Activated CD8-positive, alpha-beta memory T cell treated with anti-CD3 and anti-CD28 coated beads, Interleukin-2, amount 10 ng/mL, durations not matched to agents 7 days and 5 days (primary cell): ENCODE data around the gene MAN1C1. TPM values are rescaled to one million over a fixed set of nuclear protein-coding genes. Genes with fewer than 3 reads are reported as not detected.

Experiments
- ATAC-seq: fragments of 150-1000 bp; cut with Tn5 transposase; one replicate; pipeline ENCODE4 v1.10.0; 2021; ENCODE audit warnings: moderate library complexity
- CTCF ChIA-PET: fragments of 350-600 bp; sonication (Branson Sonifier 250); formaldehyde crosslinking; loops from one replicate; lab custom pipeline; 2021; ENCODE audit warnings: antibody characterized with exemption; lab: Charles Lee
- DNase-seq: peaks from one replicate; pipeline ENCODE4 v3.0.0-alpha.2; 2020
- H3K27ac Mint-ChIP-seq: one replicate; pipeline ENCODE4 v1.8.0; 2021; ENCODE audit warnings: mild to moderate bottlenecking, mixed read lengths
- H3K27me3 Mint-ChIP-seq: one replicate; pipeline ENCODE4 v1.8.0; 2021; ENCODE audit warnings: mixed read lengths
- H3K36me3 Mint-ChIP-seq: one replicate; pipeline ENCODE4 v1.8.0; 2021; ENCODE audit warnings: mild to moderate bottlenecking, mixed read lengths
- H3K4me1 Mint-ChIP-seq: one replicate; pipeline ENCODE4 v1.8.0; 2021; ENCODE audit warnings: mixed read lengths
- H3K4me3 Mint-ChIP-seq: one replicate; pipeline ENCODE4 v1.8.0; 2021; ENCODE audit warnings: mild to moderate bottlenecking, moderate library complexity, mixed read lengths
- H3K9me3 Mint-ChIP-seq: one replicate; pipeline ENCODE4 v1.8.0; 2022; ENCODE audit warnings: low read depth, mixed read lengths
- total RNA-seq, 2 experiments: library from RNA; stranded (reverse); gene quantifications; one replicate each; pipeline ENCODE4 v1.2.3, GENCODE V29; 2021

Gene MAN1C1
- total RNA-seq, 2 experiments from 2014 or later = 15.5 to 20.0 TPM

- no peak overlapping the region for H3K4me3 Mint-ChIP-seq
- ATAC-seq (no peak), DNase-seq (no peak)
- no peaks in the 10 kb centered on the region for H3K9me3 Mint-ChIP-seq
- H3K27me3 Mint-ChIP-seq = peaks cover 5% of the 10 kb centered on the region
- H3K27ac Mint-ChIP-seq = no peak overlapping the region
- H3K4me1 Mint-ChIP-seq = peaks cover 3% of the 10 kb centered on the region
- peaks cover 1% of the 10 kb centered on the region for H3K36me3 Mint-ChIP-seq
- CTCF ChIA-PET = interaction anchor here (1.3 kb wide), 1 partner anchor 9 kb away, joined by 4 read pairs; no protein-coding TSS in a partner anchor
Observed at GRCh38 chr1:25757151-25757845, 140.7 kb downstream of the MAN1C1 start.

GRCh38 chr1:25757846-25758185, 141.2 kb downstream of the MAN1C1 start:
- H3K4me3 Mint-ChIP-seq = no peak overlapping the region
- peaks cover 3% of the 10 kb centered on the region for H3K4me1 Mint-ChIP-seq
- no peaks in the 10 kb centered on the region for H3K9me3 Mint-ChIP-seq
- DNase-seq = no peak
- CTCF ChIA-PET = interaction anchor here (1.3 kb wide), 1 partner anchor 8 kb away, joined by 4 read pairs; no protein-coding TSS in a partner anchor
- ATAC-seq = no peak
- peaks cover 1% of the 10 kb centered on the region for H3K36me3 Mint-ChIP-seq
- no peak overlapping the region for H3K27ac Mint-ChIP-seq
- peaks cover 5% of the 10 kb centered on the region for H3K27me3 Mint-ChIP-seq

GRCh38 chr1:25758466-25759070, 142.0 kb downstream of the MAN1C1 start:
- CTCF ChIA-PET = interaction anchor here (1.0 to 1.3 kb wide), 2 partner anchors 7 to 61 kb away, joined by 3 to 4 read pairs; no protein-coding TSS in a partner anchor
- no peaks in the 10 kb centered on the region for H3K9me3 Mint-ChIP-seq
- no peak for DNase-seq
- no peak overlapping the region for H3K27ac Mint-ChIP-seq
- no peak overlapping the region for H3K4me3 Mint-ChIP-seq
- H3K4me1 Mint-ChIP-seq = peaks cover 3% of the 10 kb centered on the region
- peaks cover 1% of the 10 kb centered on the region for H3K36me3 Mint-ChIP-seq
- H3K27me3 Mint-ChIP-seq = peaks cover 5% of the 10 kb centered on the region
- ATAC-seq = no peak

GRCh38 chr1:25760122-25760719, 143.6 kb downstream of the MAN1C1 start:
- no peak for ATAC-seq
- H3K36me3 Mint-ChIP-seq = peaks cover under 1% of the 10 kb centered on the region
- no peaks in the 10 kb centered on the region for H3K9me3 Mint-ChIP-seq
- H3K4me3 Mint-ChIP-seq = no peak overlapping the region
- peaks cover 5% of the 10 kb centered on the region for H3K27me3 Mint-ChIP-seq
- CTCF ChIA-PET = no interaction called here
- no peak overlapping the region for H3K27ac Mint-ChIP-seq
- peaks cover 3% of the 10 kb centered on the region for H3K4me1 Mint-ChIP-seq
- DNase-seq = no peak

- Mint-ChIP-seq H3K36me3 (no peaks in the 10 kb centered on the region), H3K4me3 (no peak overlapping the region), H3K27me3 (peaks cover 5% of the 10 kb centered on the region), H3K9me3 (no peaks in the 10 kb centered on the region), H3K4me1 (peaks cover 4% of the 10 kb centered on the region), H3K27ac (no peak overlapping the region)
- CTCF ChIA-PET = no interaction called here
- no peak for DNase-seq
- no peak for ATAC-seq
Observed at GRCh38 chr1:25760871-25761270, 144.3 kb downstream of the MAN1C1 start.

GRCh38 chr1:25763493-25763892, 146.9 kb downstream of the MAN1C1 start:
- DNase-seq (no peak), ATAC-seq (no peak)
- Mint-ChIP-seq H3K27ac (no peak overlapping the region), H3K9me3 (no peaks in the 10 kb centered on the region), H3K4me3 (no peak overlapping the region), H3K36me3 (no peaks in the 10 kb centered on the region), H3K27me3 (no peaks in the 10 kb centered on the region), H3K4me1 (peaks cover 2% of the 10 kb centered on the region)
- CTCF ChIA-PET = interaction anchor here (0.7 kb wide), 1 partner anchor 891 kb away, joined by 3 read pairs; no protein-coding TSS in a partner anchor

GRCh38 chr1:25765136-25765922, 148.7 kb downstream of the MAN1C1 start:
- CTCF ChIA-PET = interaction anchor here (1.3 kb wide), 1 partner anchor 8 kb away, joined by 4 read pairs; no protein-coding TSS in a partner anchor
- ATAC-seq (no peak), DNase-seq (no peak)
- Mint-ChIP-seq H3K4me1 (peaks cover 2% of the 10 kb centered on the region), H3K9me3 (no peaks in the 10 kb centered on the region), H3K27ac (no peak overlapping the region), H3K36me3 (peaks cover 2% of the 10 kb centered on the region), H3K27me3 (no peaks in the 10 kb centered on the region), H3K4me3 (no peak overlapping the region)

- DNase-seq (no peak), ATAC-seq (no peak)
- no peak overlapping the region for H3K4me3 Mint-ChIP-seq
- no peak overlapping the region for H3K27ac Mint-ChIP-seq
- CTCF ChIA-PET = interaction anchor here (1.3 kb wide), 1 partner anchor 8 kb away, joined by 4 read pairs; no protein-coding TSS in a partner anchor
- peaks cover 2% of the 10 kb centered on the region for H3K4me1 Mint-ChIP-seq
- H3K9me3 Mint-ChIP-seq = no peaks in the 10 kb centered on the region
- peaks cover 2% of the 10 kb centered on the region for H3K36me3 Mint-ChIP-seq
- no peaks in the 10 kb centered on the region for H3K27me3 Mint-ChIP-seq
Observed at GRCh38 chr1:25765923-25766589, 149.5 kb downstream of the MAN1C1 start.

GRCh38 chr1:25766721-25767436, 150.3 kb downstream of the MAN1C1 start:
- Mint-ChIP-seq H3K27ac (no peak overlapping the region), H3K9me3 (no peaks in the 10 kb centered on the region), H3K4me1 (peaks cover 2% of the 10 kb centered on the region), H3K27me3 (no peaks in the 10 kb centered on the region), H3K4me3 (no peak overlapping the region), H3K36me3 (peaks cover 2% of the 10 kb centered on the region)
- ATAC-seq (no peak), DNase-seq (no peak)
- CTCF ChIA-PET = interaction anchor here (1.3 kb wide), 1 partner anchor 9 kb away, joined by 4 read pairs; no protein-coding TSS in a partner anchor

GRCh38 chr1:25767437-25767770, 150.8 kb downstream of the MAN1C1 start:
- peaks cover 2% of the 10 kb centered on the region for H3K4me1 Mint-ChIP-seq
- H3K4me3 Mint-ChIP-seq = no peak overlapping the region
- ATAC-seq = no peak
- CTCF ChIA-PET = no interaction called here
- no peaks in the 10 kb centered on the region for H3K27me3 Mint-ChIP-seq
- no peak for DNase-seq
- H3K27ac Mint-ChIP-seq = no peak overlapping the region
- peaks cover 2% of the 10 kb centered on the region for H3K36me3 Mint-ChIP-seq
- no peaks in the 10 kb centered on the region for H3K9me3 Mint-ChIP-seq

GRCh38 chr1:25768999-25769398, 152.4 kb downstream of the MAN1C1 start:
- H3K27ac Mint-ChIP-seq = no peak overlapping the region
- no peak overlapping the region for H3K4me3 Mint-ChIP-seq
- H3K9me3 Mint-ChIP-seq = no peaks in the 10 kb centered on the region
- DNase-seq (no peak), ATAC-seq (no peak)
- H3K36me3 Mint-ChIP-seq = peaks cover 2% of the 10 kb centered on the region
- H3K4me1 Mint-ChIP-seq = peaks cover 5% of the 10 kb centered on the region
- CTCF ChIA-PET = no interaction called here
- peaks cover 4% of the 10 kb centered on the region for H3K27me3 Mint-ChIP-seq

GRCh38 chr1:25769625-25770383, 153.2 kb downstream of the MAN1C1 start:
- peaks cover 2% of the 10 kb centered on the region for H3K36me3 Mint-ChIP-seq
- H3K9me3 Mint-ChIP-seq = no peaks in the 10 kb centered on the region
- ATAC-seq (no peak), DNase-seq (no peak)
- CTCF ChIA-PET = no interaction called here
- H3K4me1 Mint-ChIP-seq = peaks cover 13% of the 10 kb centered on the region
- H3K27ac Mint-ChIP-seq = no peak overlapping the region
- peaks cover 6% of the 10 kb centered on the region for H3K27me3 Mint-ChIP-seq
- no peak overlapping the region for H3K4me3 Mint-ChIP-seq
